ENCODE measurements around the gene TFEB. TPM values are rescaled to one million over a fixed set of nuclear protein-coding genes. Genes with fewer than 3 reads are reported as not detected.

Gene TFEB
- total and polyA plus RNA-seq, 4 donors = 13.3 to 38.4 (median 27.8) TPM

DNA sequence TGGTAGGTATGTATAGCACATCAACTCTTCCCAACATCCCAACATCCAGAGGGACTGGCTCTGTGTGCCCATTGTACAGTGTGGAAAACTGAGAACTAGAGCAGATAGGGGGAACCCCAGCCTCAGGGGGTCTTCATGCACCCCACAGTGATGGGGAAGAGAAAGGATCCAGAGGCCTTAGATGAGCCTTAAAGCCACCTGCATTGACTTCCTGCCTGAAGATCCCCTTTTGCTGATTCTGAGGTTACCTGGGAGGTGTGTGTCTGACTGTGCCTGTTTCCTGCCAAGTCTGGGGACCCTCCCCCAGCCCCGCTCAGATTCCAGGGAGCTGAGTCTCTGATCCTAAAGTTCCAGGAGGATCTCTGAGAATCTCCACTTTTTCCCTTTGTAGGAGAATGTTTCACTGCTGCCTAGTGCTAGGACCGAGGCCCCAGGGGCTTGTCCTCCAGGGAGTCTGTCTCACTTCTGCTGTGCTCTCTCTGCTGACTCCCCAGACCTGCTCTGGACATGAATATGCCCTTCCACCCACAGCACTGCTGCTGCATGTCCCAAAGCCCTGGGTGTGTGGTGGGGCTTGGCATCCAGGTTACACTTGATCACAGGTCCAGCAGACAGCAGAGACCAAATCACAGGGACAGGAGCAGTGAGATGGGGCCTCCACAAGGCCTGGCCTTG, 24.6 kb upstream of the TFEB start:
- no peaks in the 10 kb centered on the region for H3K27me3 ChIP-seq (ENCODE audit: control insufficient read depth in 3 of 3, insufficient read depth in 3 of 3, low read length in 2 of 3)
- DNase-seq = no peak
- H3K27ac ChIP-seq (ENCODE audit: low read depth in 1 of 2, low read length in 1 of 2) = no peak overlapping the region
- TF ChIP-seq, protein P1, sequence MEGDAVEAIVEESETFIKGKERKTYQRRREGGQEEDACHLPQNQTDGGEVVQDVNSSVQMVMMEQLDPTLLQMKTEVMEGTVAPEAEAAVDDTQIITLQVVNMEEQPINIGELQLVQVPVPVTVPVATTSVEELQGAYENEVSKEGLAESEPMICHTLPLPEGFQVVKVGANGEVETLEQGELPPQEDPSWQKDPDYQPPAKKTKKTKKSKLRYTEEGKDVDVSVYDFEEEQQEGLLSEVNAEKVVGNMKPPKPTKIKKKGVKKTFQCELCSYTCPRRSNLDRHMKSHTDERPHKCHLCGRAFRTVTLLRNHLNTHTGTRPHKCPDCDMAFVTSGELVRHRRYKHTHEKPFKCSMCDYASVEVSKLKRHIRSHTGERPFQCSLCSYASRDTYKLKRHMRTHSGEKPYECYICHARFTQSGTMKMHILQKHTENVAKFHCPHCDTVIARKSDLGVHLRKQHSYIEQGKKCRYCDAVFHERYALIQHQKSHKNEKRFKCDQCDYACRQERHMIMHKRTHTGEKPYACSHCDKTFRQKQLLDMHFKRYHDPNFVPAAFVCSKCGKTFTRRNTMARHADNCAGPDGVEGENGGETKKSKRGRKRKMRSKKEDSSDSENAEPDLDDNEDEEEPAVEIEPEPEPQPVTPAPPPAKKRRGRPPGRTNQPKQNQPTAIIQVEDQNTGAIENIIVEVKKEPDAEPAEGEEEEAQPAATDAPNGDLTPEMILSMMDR (IDR thresholded peaks at IDR 0.05; ENCODE audit: control extremely low read depth, extremely low read depth) = no peak
- no peaks in the 10 kb centered on the region for H3K9me3 ChIP-seq (ENCODE audit: control insufficient read depth in 4 of 4, insufficient read depth in 3 of 4, low read length in 3 of 4)
- H3K36me3 ChIP-seq (ENCODE audit: control insufficient read depth in 4 of 4, insufficient read depth in 4 of 4, low read length in 4 of 4) = no peaks in the 10 kb centered on the region
- peaks cover 0 to 6% (median 0%) of the 10 kb centered on the region in 5 donors for H3K4me1 ChIP-seq (ENCODE audit: control insufficient read depth in 5 of 5, insufficient read depth in 5 of 5, low read length in 5 of 5)
- ATAC-seq (ENCODE audit: insufficient read depth, low FRiP score) = no peak
- no peak overlapping the region for H3K9ac ChIP-seq (ENCODE audit: insufficient read depth in 1 of 2, low read length in 2 of 2)
- H3K4me3 ChIP-seq = no peak overlapping the region
- WGBS, 2 donors = 65 to 89% methylated on average over 2 of the region's 2 CpGs

DNA sequence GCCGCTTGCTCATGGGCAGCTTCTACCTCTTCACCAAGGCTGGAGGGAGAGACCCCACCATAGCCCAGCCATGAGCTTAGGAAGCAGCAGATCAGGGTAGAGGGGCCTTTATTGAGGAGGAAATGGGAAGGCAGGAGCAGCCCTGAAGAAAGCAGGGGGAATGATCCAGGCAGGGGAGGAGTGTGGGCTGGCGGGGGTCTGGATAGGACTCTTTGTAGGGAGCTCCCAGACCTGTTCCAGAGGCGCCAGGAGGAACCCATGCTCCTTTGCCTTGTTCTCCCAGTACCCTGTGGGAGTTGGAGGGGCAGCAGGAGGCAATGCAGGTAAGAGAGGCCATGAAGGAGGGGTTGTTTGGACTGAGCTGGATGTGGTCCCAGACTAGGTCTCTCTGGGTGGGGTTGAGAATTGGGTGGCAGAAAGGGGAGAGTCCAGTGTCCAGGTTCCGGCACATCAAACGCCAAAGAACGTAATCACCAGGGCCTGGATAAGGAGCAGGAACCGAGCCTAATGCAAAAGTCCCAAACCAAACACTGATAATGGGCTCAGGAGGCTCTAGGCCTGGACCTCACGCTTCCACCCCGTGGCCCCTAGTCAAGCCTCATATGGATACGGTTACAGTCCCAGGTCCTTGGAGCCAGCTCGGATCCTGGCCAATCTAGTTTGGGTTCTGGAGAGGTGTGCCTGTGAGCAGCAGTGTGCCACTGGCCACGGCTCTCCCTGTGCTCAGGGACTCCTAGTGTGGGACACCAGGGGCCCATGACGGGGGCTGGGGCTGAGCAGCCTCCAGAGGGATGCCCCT, 23.9 kb upstream of the TFEB start:
- ATAC-seq (ENCODE audit: insufficient read depth, low FRiP score) (no peak), DNase-seq (no peak)
- Histone ChIP-seq H3K9ac (ENCODE audit: insufficient read depth in 1 of 2, low read length in 2 of 2) (no peak overlapping the region), H3K9me3 (ENCODE audit: control insufficient read depth in 4 of 4, insufficient read depth in 3 of 4, low read length in 3 of 4) (no peaks in the 10 kb centered on the region), H3K27me3 (ENCODE audit: control insufficient read depth in 3 of 3, insufficient read depth in 3 of 3, low read length in 2 of 3) (no peaks in the 10 kb centered on the region), H3K4me3 (no peak overlapping the region), H3K27ac (ENCODE audit: low read depth in 1 of 2, low read length in 1 of 2) (no peak overlapping the region), H3K36me3 (ENCODE audit: control insufficient read depth in 4 of 4, insufficient read depth in 4 of 4, low read length in 4 of 4) (no peaks in the 10 kb centered on the region), H3K4me1 (ENCODE audit: control insufficient read depth in 5 of 5, insufficient read depth in 5 of 5, low read length in 5 of 5) (peaks cover 0 to 6% (median 0%) of the 10 kb centered on the region in 5 donors)
- 89 to 94% methylated on average over 13 of the region's 13 CpGs for WGBS, 2 donors
- TF ChIP-seq, protein P1 (IDR thresholded peaks at IDR 0.05; ENCODE audit: control extremely low read depth, extremely low read depth) = no peak

DNA sequence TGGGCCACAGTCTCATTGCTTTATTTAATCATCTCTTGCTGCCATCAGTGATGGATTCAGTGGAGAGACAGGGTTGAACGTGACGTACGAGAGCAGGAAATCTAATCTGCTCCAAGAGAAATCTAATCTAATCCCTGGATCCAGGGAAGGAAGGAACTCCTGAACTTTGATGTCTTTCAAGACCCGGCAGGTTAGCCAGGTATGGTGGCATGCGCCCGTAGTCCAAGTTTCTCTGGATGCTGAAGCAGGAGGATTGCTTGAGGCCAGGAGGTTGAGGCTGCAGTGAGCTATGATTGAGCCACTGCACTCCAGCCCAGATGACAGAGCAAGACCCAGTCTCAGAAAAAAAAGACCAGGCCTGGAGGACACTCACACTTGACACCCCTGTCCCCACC, 23.2 kb upstream of the TFEB start:
- peaks cover 0 to 5% (median 0%) of the 10 kb centered on the region in 5 donors for H3K4me1 ChIP-seq (ENCODE audit: control insufficient read depth in 5 of 5, insufficient read depth in 5 of 5, low read length in 5 of 5)
- H3K36me3 ChIP-seq (ENCODE audit: control insufficient read depth in 4 of 4, insufficient read depth in 4 of 4, low read length in 4 of 4) = no peaks in the 10 kb centered on the region
- no peaks in the 10 kb centered on the region for H3K9me3 ChIP-seq (ENCODE audit: control insufficient read depth in 4 of 4, insufficient read depth in 3 of 4, low read length in 3 of 4)
- DNase-seq (no peak), ATAC-seq (ENCODE audit: insufficient read depth, low FRiP score) (no peak)
- H3K27me3 ChIP-seq (ENCODE audit: control insufficient read depth in 3 of 3, insufficient read depth in 3 of 3, low read length in 2 of 3) = no peaks in the 10 kb centered on the region
- no peak overlapping the region for H3K27ac ChIP-seq (ENCODE audit: low read depth in 1 of 2, low read length in 1 of 2)
- TF ChIP-seq, protein P1 (IDR thresholded peaks at IDR 0.05; ENCODE audit: control extremely low read depth, extremely low read depth) = no peak
- WGBS, 2 donors = 91 to 93% methylated on average over 6 of the region's 6 CpGs
- no peak overlapping the region for H3K4me3 ChIP-seq
- H3K9ac ChIP-seq (ENCODE audit: insufficient read depth in 1 of 2, low read length in 2 of 2) = no peak overlapping the region

Data from lung (tissue), 12 donors.